Endodermal cell (in vitro differentiated cells): ENCODE results near the gene NPC2. TPM values are rescaled to one million over a fixed set of nuclear protein-coding genes. Genes with fewer than 3 reads are reported as not detected.

Experiments
- DNase-seq: peaks from one replicate; pipeline ENCODE4 v3.0.0-alpha.2; 2017
- H3K27ac ChIP-seq: 2 replicates; pipeline ENCODE4 v1.5.1; 2013; ENCODE audit warnings: mild to moderate bottlenecking, low read depth, low read length, moderate library complexity
- H3K27me3 ChIP-seq: 2 replicates; pipeline ENCODE4 v1.6.1; 2013; ENCODE audit warnings: mild to moderate bottlenecking, low read length, moderate library complexity; ENCODE audit not compliant: insufficient read depth, control insufficient read depth, poor library complexity, severe bottlenecking
- H3K36me3 ChIP-seq: 2 replicates; pipeline ENCODE4 v1.7.0; 2013; ENCODE audit warnings: mild to moderate bottlenecking, low read length, moderate library complexity; ENCODE audit not compliant: control insufficient read depth, insufficient read depth
- H3K4me1 ChIP-seq: one replicate; pipeline ENCODE4 v1.7.0; 2013; ENCODE audit warnings: low read length; ENCODE audit not compliant: control insufficient read depth, insufficient read depth
- H3K4me3 ChIP-seq: 2 replicates; pipeline ENCODE4 v1.5.1; 2013; ENCODE audit warnings: mild to moderate bottlenecking, low read length, moderate library complexity
- H3K9ac ChIP-seq: 2 replicates; pipeline ENCODE4 v1.6.1; 2013; ENCODE audit warnings: mild to moderate bottlenecking, low read length, moderate library complexity; ENCODE audit not compliant: poor library complexity, severe bottlenecking; ENCODE audit errors: extremely low read depth
- H3K9me3 ChIP-seq: 2 replicates; pipeline ENCODE4 v1.6.1; 2013; ENCODE audit warnings: mild to moderate bottlenecking, low read length, moderate library complexity; ENCODE audit not compliant: control insufficient read depth
- H3K27ac Mint-ChIP-seq: 2 replicates; pipeline ENCODE4 v1.8.0; 2020; ENCODE audit warnings: mixed read lengths
- H3K27me3 Mint-ChIP-seq: 2 replicates; pipeline ENCODE4 v1.8.0; 2021; ENCODE audit warnings: mild to moderate bottlenecking, mixed read lengths; ENCODE audit not compliant: insufficient read depth
- H3K36me3 Mint-ChIP-seq: 2 replicates; pipeline ENCODE4 v1.8.0; 2020; ENCODE audit warnings: low read depth, mixed read lengths
- H3K4me1 Mint-ChIP-seq: 2 replicates; pipeline ENCODE4 v1.8.0; 2020; ENCODE audit warnings: mixed read lengths
- H3K4me3 Mint-ChIP-seq: 2 replicates; pipeline ENCODE4 v1.8.0; 2020; ENCODE audit warnings: mild to moderate bottlenecking, moderate library complexity, mixed read lengths
- H3K9me3 Mint-ChIP-seq: 2 replicates; pipeline ENCODE4 v1.8.0; 2020; ENCODE audit warnings: mild to moderate bottlenecking, mixed read lengths
- CTCF ChIP-seq: fragments of 200-600 bp; sonication (generic); conservative IDR thresholded peaks from 2 replicates; pipeline ENCODE4 v1.5.0; 2021; ENCODE audit warnings: antibody characterized with exemption, mild to moderate bottlenecking
- WGBS, 2 experiments: methylation state at CpG; one replicate each; pipeline versions ENCODE4 v1.1.5 to v1.1.7; 2013; ENCODE audit warnings: missing lambda C conversion rate in 2 of 2, mixed read lengths in 1 of 2; ENCODE audit not compliant: insufficient coverage in 1 of 2, insufficient read length in 1 of 2; 5-methylcytosine and 5-hydroxymethylcytosine counted together
- total RNA-seq, 2 donors: library from RNA; stranded (reverse); fragmentation: NEBNext Ultra II Directional in 1 of 2; extraction: Animal tissue kit (Norgen Biotek cat#: 25700) in 1 of 2; gene quantifications; 2 replicates in 1 of 2; 3 replicates in 1 of 2; pipeline ENCODE4 v1.2.1, GENCODE V29; 2021

The NPC2 gene
- total RNA-seq, 2 donors from 2014 or later = 279 to 462 TPM

- Histone ChIP-seq H3K27me3 (no peaks in the 10 kb centered on the region), H3K4me3 (no peak overlapping the region), H3K27ac (peak overlapping the region; percentile 69), H3K9me3 (no peaks in the 10 kb centered on the region), H3K4me1 (peaks cover 6% of the 10 kb centered on the region), H3K36me3 (no peaks in the 10 kb centered on the region), H3K9ac (no peak overlapping the region)
- H3K36me3 Mint-ChIP-seq = no peaks in the 10 kb centered on the region
- no peak overlapping the region for H3K4me3 Mint-ChIP-seq
- peaks cover 15% of the 10 kb centered on the region for H3K27me3 Mint-ChIP-seq
- no peak overlapping the region for H3K27ac Mint-ChIP-seq
- H3K9me3 Mint-ChIP-seq = peaks cover 3% of the 10 kb centered on the region
- no peak for TF ChIP-seq CTCF
- H3K4me1 Mint-ChIP-seq = peaks cover 21% of the 10 kb centered on the region
- WGBS, 2 experiments = 83% methylated on average over 4 to 10 of the region's 10 CpGs
- peak; percentile 56 for DNase-seq
Observed at GRCh38 chr14:74510959-74511409, 17.9 kb upstream of the NPC2 start.

GRCh38 chr14:74510223-74510931, 17.3 kb upstream of the NPC2 start:
- DNase-seq = peak; percentile 65
- WGBS, 2 experiments = 63 to 64% methylated on average over 14 to 21 of the region's 21 CpGs
- no peak overlapping the region for H3K4me3 Mint-ChIP-seq

DNA sequence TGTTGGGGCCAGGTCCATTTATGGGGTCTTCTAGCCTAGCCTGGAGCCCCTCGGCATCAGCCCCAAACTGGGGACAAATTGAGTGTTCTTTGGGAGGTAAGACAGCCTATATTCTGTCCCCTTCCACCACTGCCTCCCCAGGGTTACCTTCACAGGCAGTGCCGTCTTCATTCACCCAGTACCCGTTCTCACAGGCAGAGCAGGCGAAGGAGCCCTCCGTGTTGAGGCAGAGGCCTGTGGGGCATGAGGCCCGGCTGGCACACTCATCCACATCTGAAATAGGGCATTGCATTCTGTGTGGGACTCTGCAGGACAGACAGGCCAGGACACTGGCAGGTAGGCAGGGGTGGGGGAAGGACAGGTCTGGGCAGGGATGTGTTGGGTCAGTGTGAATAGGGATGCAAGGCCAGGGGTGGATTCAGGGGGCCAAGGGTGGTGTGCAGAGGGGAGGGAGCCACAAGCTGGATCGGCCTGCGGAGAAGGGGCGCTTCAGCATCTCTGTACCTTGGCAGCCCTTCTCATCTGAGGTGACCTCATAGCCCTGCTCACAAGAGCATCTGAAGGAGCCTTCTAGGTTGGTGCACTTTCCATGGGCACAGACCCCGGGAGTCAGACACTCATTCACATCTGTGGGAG, 16.6 kb upstream of the NPC2 start:
- peak overlapping the region; percentile 69 for H3K27ac ChIP-seq
- H3K36me3 Mint-ChIP-seq = no peaks in the 10 kb centered on the region
- peaks cover 3% of the 10 kb centered on the region for H3K9me3 Mint-ChIP-seq
- no peak overlapping the region for H3K9ac ChIP-seq
- WGBS, 2 experiments = 91% methylated on average over 9 to 10 of the region's 10 CpGs
- DNase-seq = peak; percentile 38
- H3K4me1 ChIP-seq = peaks cover 6% of the 10 kb centered on the region
- H3K4me3 Mint-ChIP-seq = no peak overlapping the region
- peaks cover 19% of the 10 kb centered on the region for H3K4me1 Mint-ChIP-seq
- TF ChIP-seq CTCF = no peak
- H3K27me3 Mint-ChIP-seq = peaks cover 15% of the 10 kb centered on the region
- H3K4me3 ChIP-seq = no peak overlapping the region
- H3K36me3 ChIP-seq = no peaks in the 10 kb centered on the region
- no peaks in the 10 kb centered on the region for H3K27me3 ChIP-seq
- no peaks in the 10 kb centered on the region for H3K9me3 ChIP-seq
- no peak overlapping the region for H3K27ac Mint-ChIP-seq

More at GRCh38 chr14:74510223-74510931, 17.3 kb upstream of the NPC2 start:
- H3K27me3 ChIP-seq = no peaks in the 10 kb centered on the region
- Mint-ChIP-seq H3K36me3 (no peaks in the 10 kb centered on the region), H3K27me3 (peaks cover 15% of the 10 kb centered on the region), H3K27ac (no peak overlapping the region), H3K4me1 (peaks cover 21% of the 10 kb centered on the region), H3K9me3 (peaks cover 3% of the 10 kb centered on the region)
- peak overlapping the region; percentile 69 for H3K27ac ChIP-seq
- no peak for TF ChIP-seq CTCF
- H3K4me1 ChIP-seq = peaks cover 6% of the 10 kb centered on the region
- H3K36me3 ChIP-seq = no peaks in the 10 kb centered on the region
- no peak overlapping the region for H3K9ac ChIP-seq
- no peak overlapping the region for H3K4me3 ChIP-seq
- no peaks in the 10 kb centered on the region for H3K9me3 ChIP-seq
